ENCODE data around the gene DDR1.
A peak's percentile ranks its signal among the peaks of the same experiment; 100 is the strongest.
"Not testable (repeated sequence)": the region's sequence is repeated elsewhere in the genome, so short reads cannot be mapped to it uniquely, and the experiment has no call there.

The DDR1 gene

DNA sequence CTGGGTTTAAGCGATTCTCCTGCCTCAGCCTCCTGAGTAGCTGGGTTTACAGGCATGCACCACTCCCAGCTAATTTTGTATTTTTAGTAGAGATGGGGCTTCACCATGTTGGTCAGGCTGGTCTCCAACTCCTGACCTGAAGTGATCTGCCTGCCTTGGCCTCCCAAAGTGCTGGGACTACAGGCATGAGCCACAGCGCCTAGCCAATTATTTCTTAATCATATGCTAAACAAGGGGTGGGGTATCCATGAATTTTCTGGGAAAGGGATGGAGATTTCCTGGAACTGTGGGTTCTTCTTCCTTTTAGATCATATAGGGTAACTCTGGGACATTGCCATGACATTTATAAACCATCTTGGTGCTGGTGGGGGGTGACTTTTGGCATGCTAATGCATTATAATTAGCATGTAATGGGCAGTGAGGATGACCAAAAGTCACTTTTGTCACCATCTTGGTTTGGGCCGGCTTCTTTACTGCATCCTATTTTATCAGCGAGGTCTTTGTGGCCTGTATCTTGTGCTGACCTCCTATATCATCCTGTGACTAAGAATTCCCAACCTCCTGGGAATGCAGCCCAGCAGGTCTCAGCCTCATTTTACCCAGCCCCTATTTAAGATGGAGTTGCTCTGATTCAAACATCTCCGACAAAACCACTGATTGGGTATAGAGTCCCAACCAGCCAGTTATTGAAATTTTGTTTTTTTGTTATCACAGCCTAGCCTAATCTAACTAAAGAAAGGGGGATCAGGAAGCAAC, 29.9 kb upstream of the DDR1 start:
- no peak for DNase-seq

DNA sequence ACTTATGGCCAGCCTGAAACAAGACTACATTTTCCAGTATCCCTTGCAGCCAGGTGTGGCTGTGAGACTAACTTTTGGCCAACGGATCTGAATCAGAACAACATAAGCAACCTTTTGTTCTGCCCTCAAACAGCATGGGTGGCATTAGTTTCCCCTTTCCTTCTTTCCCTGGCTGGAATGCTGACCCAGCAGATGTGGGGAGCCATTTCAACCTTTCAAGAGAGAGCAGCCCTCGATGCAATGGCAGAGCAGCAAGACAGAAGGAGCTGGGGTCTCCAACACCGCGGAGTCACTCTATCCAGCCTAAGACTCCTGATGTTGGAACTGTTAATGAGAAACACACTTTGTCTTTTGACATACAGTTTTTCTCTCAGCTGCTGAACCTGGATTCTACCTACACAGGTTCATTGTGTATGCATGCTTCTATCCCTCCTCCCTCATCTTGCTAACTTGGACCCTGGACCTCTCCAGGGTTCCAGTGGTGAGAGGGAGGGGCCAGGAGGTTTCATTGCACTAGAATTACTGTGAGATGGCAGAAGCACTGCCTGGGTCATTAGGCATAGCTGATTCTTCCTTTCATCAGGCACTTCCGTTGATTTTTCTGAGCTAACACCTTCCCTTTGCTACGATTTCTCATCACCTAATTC, 28.8 kb upstream of the DDR1 start:
- DNase-seq = no peak

DNA sequence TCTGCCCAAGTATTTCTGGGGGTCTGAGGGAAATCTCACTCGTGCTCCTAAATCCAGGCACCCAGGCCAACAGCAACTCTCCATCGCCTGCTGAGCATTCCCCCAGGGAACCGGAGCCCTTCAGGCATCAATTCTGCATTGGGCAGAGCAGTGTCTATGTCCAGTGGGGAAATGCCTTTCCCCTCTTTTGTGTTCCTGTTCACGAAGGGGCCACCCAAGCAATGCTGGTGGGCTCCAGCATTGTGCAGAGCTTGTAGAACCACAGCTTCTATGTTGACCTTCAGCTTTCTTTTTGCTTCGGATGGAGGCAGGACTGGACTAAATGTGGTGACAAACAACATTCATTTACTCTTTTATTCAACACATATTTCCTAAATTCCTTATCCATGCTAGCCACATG, 27.2 kb upstream of the DDR1 start:
- no peak for DNase-seq

DNA sequence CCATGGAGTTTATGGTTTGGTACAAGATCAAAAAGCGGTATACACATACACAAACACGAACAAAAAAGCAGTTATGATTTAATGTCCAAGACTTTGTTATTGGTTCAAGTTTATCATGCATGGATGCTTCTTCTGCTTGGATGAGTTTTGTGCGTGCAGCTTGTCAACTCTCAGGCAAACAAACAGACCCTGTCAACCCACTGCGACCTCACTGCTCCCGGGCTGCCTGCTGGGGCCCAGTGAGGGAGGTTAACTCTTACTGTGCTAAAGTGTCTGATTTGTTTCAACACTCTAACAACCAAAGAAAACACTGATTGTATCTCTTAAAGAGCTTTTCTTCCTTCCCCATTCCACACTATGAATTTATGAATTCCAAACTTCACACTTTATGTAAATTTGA, 26.8 kb upstream of the DDR1 start:
- DNase-seq = no peak

DNA sequence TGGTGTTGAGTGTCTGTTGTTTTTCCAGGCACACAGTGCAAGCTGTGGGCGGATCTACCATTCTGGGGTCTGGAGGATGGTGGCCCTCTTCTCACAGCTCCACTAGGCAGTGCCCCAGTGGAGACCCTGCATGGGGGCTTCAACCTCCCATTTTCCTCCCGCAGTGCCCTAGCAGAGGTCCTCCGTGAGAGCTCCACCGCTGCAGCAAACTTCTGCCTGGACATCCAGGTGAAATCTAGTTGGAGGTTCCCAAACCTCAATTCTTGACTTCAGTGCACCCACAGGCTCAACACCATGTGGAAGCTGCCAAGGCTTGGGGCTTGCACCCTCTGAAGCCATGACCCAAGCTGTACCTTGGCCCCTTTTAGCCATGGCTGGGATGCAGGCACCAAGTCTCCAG, 24.6 kb upstream of the DDR1 start:
- DNase-seq = not testable (repeated sequence)

DNA sequence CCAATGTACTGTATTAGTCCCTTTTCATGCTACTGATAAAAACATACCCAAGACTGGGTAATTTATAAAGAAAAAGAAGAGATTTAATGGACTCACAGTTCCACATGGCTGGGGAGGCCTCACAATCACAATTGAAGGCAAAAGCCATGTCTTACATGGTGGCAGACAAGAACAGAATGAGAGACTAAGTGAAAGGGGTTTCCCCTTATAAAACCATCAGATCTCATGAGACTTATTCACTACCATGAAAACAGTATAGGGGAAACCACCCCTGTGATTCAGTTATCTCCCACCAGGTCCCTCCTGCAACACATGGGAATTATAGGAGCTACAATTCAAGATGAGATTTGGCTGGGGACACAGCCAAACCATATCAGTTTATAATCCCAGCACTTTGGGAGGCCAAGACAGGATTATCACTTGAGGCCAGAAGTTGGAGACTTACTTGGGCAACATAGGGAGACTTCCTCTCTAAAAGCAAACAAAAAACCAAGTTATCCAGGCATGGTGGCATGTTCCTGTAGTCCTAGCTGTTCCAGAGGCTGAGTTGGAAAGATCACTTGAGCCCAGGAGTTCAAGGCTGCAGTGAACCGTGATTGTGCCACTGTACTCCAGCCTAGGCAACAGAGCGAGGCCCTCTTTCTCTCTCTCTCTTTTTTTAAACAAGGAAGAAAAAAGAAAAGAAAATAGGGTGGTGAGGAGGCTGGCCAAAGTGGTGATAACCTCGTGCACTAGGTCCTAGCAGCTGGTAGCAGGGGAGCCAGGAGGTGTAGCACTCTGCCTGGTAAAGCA, 22.9 kb upstream of the DDR1 start:
- no peak for DNase-seq

DNA sequence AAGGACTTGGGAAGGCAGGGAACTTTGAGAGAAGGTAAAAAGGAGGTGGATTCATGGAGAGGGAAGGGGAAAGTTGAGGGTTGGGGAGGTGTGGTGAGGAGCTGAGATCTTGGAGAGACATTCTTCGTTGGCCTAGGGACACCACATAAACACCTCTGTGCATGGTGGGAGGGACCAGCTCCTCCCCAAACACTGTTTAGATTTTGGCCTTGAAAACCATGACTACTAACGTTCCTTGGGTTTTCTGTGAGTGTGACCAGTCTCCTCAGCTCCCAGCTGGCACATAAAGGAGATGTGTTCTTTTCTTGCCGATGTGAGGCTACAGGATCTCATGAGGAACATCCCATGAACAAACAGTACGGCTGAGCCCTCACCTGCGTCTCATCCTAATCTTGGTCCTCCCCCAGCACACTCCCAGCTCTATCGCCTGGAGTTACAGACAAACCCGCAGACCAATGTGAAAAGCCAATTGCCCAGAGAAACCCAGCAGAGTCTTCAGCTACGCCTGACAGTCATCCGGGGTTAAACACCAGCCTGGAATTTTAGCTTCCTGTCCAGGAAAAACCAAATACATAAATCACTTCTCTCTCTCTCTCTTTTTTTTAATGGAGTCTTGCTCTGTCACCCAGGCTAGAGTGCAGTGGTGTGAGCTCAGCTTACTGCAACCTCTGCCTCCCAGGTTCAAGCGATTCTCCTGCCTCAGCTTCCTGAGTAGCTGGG, 22.0 kb upstream of the DDR1 start:
- DNase-seq = no peak

DNA sequence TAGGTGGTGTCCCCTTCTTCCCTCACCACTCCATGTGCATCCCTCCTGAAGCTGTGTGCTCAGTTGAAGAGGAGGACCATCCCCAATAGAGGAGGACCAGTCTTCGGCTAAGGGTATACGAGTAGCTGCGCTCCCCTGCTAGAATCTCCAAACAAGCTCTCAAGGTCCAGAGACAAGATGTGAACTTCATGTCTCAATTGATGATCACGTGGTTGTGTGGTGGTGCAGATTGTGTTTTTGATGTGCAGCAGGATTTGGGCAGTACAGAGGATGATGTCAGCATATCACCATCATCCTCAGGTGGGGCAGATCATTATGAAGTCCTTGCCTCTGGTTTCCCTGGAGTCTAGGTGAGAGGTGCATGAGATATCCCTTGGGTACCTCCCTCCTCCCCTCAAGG, 20.0 kb upstream of the DDR1 start:
- no peak for DNase-seq

DNA sequence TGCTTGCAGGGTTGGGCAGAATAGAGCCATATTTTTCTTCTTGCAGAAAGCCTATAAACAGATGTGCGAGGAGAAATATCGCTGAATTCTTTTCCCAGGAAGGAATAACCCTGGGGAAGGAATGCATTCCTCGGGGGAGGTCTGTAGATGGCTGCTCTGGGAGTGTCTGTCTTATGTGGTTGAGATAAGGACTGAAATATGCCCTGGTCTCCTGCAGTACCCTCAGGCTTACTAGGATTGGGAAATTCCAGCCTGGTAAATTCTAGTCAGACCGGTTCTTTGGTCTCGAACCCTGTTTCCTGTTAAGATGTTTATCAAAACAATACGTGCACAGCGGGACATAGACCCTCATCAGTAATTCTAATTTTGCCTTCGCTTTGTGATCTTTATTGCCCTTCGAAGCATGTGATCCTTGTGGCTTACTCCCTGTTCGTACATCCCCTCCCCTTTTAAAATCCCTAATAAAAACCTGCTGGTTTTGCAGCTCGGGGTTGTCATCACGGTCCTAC, 15.0 kb upstream of the DDR1 start:
- not testable (repeated sequence) for DNase-seq

DNA sequence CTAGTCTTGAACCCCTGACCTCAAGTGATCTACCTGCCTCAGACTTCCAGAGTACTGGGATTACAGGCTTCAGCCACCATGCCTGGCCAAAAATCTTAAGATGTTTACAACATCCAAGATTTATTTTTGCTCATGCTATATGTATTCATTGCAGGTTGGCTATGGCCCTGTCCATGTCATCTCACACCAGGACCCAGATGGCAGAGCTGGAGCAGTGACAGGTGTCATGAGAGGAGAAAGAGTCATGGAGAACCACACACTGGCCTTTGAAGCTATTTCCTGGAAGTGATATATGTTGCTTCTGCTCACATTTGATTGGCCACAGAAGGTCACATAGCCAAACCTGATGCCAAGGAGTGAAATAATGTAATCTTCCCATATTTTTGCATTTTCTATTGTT, 13.8 kb upstream of the DDR1 start:
- no peak for DNase-seq

DNA sequence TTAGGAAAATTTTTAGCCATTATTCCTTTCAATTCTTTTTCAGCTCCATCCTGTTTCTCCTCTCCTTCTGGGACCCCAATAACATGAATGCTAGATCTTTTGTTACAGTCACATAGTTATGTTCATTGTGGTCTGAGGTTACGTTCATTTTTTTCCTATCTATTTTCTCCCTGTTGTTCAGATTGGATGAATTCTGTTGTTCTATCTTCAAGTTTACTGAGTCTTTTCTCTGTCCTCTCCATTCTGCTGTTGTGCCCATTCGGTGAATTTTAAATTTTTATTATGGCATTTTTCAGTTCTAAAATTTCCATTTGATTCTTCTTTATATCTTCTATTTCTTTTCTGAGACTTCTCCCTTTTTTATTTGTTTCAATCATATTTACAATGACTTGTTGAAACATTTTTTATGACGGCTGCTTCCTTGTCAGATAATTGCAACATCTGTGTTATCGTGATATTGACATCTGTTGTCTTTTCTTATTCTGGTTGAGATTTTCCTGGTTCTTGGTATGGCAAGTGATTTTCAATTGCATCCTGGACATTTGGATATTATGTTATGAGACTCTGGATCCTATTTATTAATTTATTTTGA, 12.6 kb upstream of the DDR1 start:
- no peak for DNase-seq

DNA sequence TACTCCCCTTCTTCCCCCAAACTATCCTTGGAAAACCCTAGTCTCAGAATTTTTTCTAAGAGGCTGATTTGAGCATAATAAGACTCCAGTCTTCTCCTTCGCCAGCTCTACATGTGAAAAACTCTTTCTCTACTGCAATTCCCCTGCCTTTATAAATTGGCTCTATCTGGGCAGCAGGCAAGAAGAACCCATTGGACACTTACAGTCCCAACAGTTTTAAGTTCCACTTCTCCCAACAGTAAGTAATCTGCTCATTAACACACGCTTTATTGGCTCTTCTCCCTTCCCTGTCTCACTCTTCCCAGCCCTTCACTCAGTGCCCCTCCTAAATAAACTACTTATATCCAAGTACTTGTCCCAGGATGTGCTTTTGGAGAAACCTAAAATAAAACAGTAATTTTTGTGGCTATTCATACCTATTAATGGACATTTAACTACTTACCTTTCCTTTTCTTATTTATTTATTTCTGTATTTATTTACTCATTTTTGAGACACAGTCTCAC, 11.1 kb upstream of the DDR1 start:
- DNase-seq = no peak

DNA sequence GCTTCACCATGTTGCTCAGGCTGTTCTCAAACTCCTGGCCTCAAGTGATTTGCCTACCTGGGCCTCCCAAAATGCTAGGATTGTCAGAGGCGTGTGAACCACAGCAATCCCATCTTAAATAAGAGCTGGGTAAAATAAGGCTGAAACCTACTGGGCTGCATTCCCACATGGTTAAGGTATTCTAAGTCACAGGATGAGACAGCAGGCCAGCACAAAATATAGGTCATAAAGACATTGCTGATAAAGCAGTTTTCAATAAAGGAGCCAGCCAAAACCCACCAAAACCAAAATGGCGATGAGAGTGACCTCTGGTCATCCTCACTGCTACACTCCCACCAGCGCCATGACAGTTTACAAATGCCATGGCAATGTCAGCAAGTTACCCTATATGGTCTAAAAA, 10.5 kb upstream of the DDR1 start:
- not testable (repeated sequence) for DNase-seq

DNA sequence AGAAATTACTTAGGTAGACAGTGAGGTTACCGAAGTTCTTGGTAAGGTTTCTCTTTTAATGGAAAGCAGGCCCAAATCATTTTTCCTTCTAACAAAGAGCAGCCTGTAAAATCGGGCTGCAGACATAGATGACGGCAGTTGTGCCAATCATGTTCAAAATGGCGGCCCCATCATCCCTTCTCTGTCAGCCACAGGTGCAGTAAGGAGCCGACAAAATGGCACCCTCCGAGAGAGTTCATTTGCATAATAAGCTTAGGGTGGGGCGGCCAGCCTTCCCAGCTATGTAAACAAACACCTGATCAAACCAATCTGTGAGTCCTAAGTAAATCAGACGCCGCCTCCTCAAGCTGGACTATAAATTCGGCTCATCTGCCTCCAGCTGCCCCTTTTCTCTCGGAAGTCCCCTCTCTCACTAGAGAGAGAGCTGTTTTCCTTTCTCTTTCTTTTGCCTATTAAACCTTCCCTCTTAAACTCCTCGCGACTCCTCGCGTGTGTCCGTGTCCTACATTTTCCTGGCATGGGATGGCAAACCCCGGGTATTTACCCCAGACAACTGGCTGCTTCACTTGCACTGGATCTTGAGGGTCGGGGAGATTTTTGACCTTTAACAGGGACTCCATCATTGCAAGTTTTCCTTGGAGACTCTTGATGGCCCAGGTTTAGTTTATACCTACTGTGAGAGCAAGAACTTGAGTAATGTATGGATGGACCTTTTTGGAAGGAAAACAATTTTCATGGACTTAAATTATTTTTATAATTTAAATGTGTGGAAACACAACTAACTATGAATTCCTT, 8.9 kb upstream of the DDR1 start:
- no peak for DNase-seq

DNA sequence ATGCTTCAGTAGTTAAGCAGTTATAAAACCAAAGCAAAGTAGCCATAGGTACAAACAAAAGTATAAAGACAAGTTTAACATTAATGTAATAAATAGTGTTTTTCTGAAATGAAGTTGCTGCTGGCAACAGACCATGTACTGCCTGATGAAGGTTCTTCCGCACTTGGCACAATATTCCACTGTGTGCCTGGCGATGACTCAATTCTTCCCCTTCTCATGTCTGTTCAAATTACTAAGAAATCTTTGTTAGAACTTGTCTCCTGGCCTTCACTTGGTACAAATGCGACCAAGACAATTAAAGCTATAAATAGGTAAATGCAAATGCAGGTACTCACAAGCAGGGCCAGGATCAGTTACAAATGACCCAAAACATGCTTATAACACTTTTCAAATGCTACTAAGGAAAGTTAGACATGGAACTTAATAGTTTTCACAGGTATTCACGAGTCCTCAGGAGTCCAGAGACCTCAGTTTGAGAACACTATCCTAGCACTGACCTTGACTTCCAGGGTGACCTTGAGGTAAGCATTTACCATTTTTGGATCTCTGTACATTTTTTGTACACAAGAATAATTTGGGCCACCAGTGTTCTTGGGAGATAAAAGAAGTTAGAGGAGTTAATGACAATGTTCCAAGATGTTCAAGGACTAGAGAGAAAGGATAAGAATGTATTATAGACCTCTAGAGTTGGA, 8.1 kb upstream of the DDR1 start:
- no peak for DNase-seq

DNA sequence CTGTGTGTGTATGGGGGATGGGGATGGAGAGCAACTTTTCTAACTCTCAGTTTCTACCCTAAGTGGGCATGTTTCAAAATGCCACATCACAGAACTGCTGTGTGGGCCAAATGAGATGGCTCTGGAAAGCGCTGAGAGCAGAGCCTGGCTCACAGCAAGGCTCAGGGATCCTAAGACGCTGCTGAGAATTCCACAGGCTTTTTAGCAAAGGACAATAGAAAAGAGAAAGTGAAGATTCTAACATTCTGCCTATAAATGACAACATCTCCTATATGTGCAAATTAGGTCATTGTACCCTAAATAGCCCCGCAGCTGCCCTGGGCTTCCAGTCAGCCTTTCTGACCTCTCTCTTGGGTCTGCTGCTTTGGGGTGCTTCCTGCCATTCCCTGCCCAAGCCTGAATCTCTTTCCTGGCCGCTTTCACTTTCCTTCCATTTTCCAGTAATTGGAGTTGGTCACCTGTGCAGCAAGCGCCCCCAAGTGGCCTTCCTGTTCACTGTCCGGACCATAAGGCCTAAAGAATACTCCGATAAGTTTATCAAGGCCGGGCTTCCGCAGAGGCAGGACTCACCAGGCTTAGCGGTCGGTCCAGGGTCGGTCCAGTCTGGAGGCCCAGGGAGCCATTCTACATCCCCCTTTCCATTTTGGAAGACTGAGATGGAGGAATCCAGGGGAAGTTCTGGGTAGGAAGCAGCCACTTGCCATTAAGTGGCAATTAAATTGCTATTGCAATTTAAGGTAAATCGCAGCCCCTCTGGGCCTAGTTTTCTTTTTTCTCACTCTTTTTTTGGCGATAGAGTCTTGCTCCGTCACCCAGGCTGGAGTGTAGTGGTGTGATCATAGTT, 6.7 kb upstream of the DDR1 start:
- DNase-seq = peak; percentile 73

DNA sequence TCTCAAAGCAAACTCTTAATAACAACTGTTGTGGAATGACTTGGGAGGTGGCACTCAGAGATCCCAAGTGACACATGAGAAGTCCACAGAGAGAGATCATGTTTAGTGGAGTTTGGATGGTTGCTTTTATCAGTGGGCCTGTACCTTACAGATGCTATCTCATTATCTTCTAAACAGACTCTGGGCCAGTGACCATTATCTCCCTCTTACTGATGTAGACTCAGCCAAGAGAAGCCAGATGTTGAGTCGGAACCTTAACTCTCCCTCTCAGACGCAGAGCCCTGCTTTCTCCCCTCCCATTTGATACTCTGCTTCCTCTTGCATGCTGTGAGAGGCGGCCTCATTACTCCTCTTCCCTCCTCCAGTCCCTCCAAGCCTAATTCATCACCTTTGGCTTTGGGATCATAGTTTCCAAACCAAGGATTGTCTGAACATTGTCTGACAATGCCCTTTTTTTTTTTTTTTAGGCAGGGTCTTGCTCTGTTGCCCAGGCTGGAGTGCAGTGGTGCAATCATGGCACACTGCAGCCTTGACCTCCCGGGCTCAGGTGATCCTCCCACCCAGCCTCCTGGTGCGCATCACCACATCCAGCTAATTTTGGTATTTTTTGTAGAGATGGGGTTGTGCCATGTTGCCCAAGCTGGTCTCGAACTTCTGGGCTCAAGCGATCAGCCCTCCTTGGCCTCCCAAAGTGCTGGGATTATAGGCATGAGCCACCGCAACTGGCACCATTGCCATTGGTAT, 4.5 kb upstream of the DDR1 start:
- no peak for DNase-seq

DNA sequence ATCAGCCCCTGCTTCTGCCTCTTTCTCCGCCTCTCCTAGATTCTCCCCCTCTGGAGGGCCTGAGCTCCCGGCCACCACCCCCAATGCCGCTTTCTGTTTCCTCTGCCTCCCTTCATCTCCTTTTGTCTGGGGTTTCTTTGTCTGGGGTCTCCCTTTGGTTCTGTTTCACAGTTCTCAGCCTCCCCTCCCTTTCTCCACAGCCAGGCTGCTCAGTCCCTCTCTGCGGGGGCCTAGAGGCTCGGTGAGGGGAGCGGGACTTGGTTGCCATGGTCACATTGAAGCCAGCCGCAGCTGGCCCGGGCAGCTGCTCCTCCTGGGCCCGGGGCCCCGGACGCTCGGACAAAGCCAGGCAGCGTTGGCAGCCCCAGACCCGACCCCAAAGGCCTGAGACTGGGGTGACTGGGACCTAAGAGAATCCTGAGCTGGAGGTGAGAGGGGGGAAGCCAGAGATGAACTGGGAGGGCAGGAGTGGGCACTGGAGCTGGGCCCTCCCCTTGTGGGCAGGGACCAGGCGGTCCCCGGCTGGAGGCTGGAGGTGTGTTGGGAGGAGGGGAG, 3.5 kb upstream of the DDR1 start:
- DNase-seq = no peak
